H9 (cell line): Measurements from ENCODE around the gene GRIK4. TPM values are rescaled to one million over a fixed set of nuclear protein-coding genes. Genes with fewer than 3 reads are reported as not detected.

Source experiments
- DNase-seq: peaks from one replicate; pipeline ENCODE4 v3.0.0-alpha.2; 2017
- H2AFZ ChIP-seq: one replicate; pipeline ENCODE4 v1.6.1; 2013; ENCODE audit warnings: mild to moderate bottlenecking, low read length, control low read depth, moderate library complexity
- H2AK5ac ChIP-seq: 2 replicates; pipeline ENCODE4 v1.6.1; 2013; ENCODE audit warnings: low read length, control low read depth, mixed read lengths; ENCODE audit not compliant: insufficient read length
- H2BK120ac ChIP-seq: one replicate; pipeline ENCODE4 v1.6.1; 2013; ENCODE audit warnings: low read depth, mild to moderate bottlenecking, low read length, control low read depth, inconsistent platforms; ENCODE audit not compliant: poor library complexity, severe bottlenecking
- H2BK12ac ChIP-seq: 2 replicates; pipeline ENCODE4 v1.6.1; 2013; ENCODE audit warnings: low read length, control low read depth, mixed read lengths, low read depth; ENCODE audit not compliant: insufficient read length
- H2BK15ac ChIP-seq: 2 replicates; pipeline ENCODE4 v1.6.1; 2013; ENCODE audit warnings: low read depth, low read length, control low read depth
- H2BK20ac ChIP-seq: one replicate; pipeline ENCODE4 v1.6.1; 2013; ENCODE audit warnings: low read depth, mild to moderate bottlenecking, low read length, control low read depth, inconsistent platforms; ENCODE audit not compliant: poor library complexity, severe bottlenecking
- H2BK5ac ChIP-seq: 2 replicates; pipeline ENCODE4 v1.6.1; 2013; ENCODE audit warnings: low read length, control low read depth, mixed read lengths; ENCODE audit not compliant: insufficient read length
- H3K14ac ChIP-seq: 2 replicates; pipeline ENCODE4 v1.6.1; 2013; ENCODE audit warnings: low read length, control low read depth; ENCODE audit not compliant: insufficient read depth
- H3K18ac ChIP-seq: 2 replicates; pipeline ENCODE4 v1.6.1; 2013; ENCODE audit warnings: low read depth, mild to moderate bottlenecking, mixed read lengths, low read length, control low read depth; ENCODE audit not compliant: insufficient read length
- H3K23ac ChIP-seq: 2 replicates; pipeline ENCODE4 v1.6.1; 2013; ENCODE audit warnings: low read length, control low read depth, mixed read lengths, low read depth; ENCODE audit not compliant: insufficient read length
- H3K23me2 ChIP-seq: 2 replicates; pipeline ENCODE4 v1.6.1; 2013; ENCODE audit warnings: low read depth, mild to moderate bottlenecking, mixed read lengths, low read length, control low read depth; ENCODE audit not compliant: insufficient read length, poor library complexity, severe bottlenecking
- H3K27ac ChIP-seq: 2 replicates; pipeline ENCODE4 v1.5.1; 2013; ENCODE audit warnings: low read length, control low read depth, mixed read lengths, low read depth; ENCODE audit not compliant: insufficient read length
- H3K27me3 ChIP-seq: 2 replicates; pipeline ENCODE4 v1.6.1; 2013; ENCODE audit warnings: low read length, control low read depth, inconsistent platforms; ENCODE audit not compliant: insufficient read depth
- H3K4ac ChIP-seq: 2 replicates; pipeline ENCODE4 v1.6.1; 2013; ENCODE audit warnings: low read depth, mild to moderate bottlenecking, control low read depth, inconsistent platforms, low read length, moderate library complexity
- H3K4me1 ChIP-seq: 2 replicates; pipeline ENCODE4 v1.6.1; 2013; ENCODE audit warnings: low read length, control low read depth, inconsistent platforms; ENCODE audit not compliant: insufficient read depth
- H3K4me2 ChIP-seq: 2 replicates; pipeline ENCODE4 v1.6.1; 2013; ENCODE audit warnings: low read length, control low read depth, mixed read lengths; ENCODE audit not compliant: insufficient read length, insufficient read depth
- H3K56ac ChIP-seq: 2 replicates; pipeline ENCODE4 v1.6.1; 2013; ENCODE audit warnings: low read depth, mild to moderate bottlenecking, mixed read lengths, low read length, control low read depth; ENCODE audit not compliant: insufficient read length
- H3K79me1 ChIP-seq: 2 replicates; pipeline ENCODE4 v1.6.1; 2013; ENCODE audit warnings: low read depth, mild to moderate bottlenecking, moderate library complexity, low read length, control low read depth, inconsistent platforms; ENCODE audit not compliant: insufficient read depth, poor library complexity, severe bottlenecking
- H3K79me2 ChIP-seq: 2 replicates; pipeline ENCODE4 v1.6.1; 2013; ENCODE audit warnings: low read length, control low read depth, inconsistent platforms; ENCODE audit not compliant: insufficient read depth
- H3K9ac ChIP-seq: 2 replicates; pipeline ENCODE4 v1.6.1; 2013; ENCODE audit warnings: low read length, control low read depth, mixed read lengths; ENCODE audit not compliant: insufficient read length; ENCODE audit errors: extremely low read depth
- H3K9me3 ChIP-seq: one replicate; pipeline ENCODE4 v1.6.1; 2013; ENCODE audit warnings: low read depth, low read length, inconsistent platforms; ENCODE audit not compliant: control insufficient read depth
- H3T11ph ChIP-seq: one replicate; pipeline ENCODE4 v1.6.1; 2013; ENCODE audit warnings: mild to moderate bottlenecking, low read length, control low read depth, inconsistent platforms
- H4K20me1 ChIP-seq: one replicate; pipeline ENCODE4 v1.6.1; 2013; ENCODE audit not compliant: control insufficient read depth, insufficient read length, insufficient read depth
- H4K5ac ChIP-seq: 2 replicates; pipeline ENCODE4 v1.6.1; 2013; ENCODE audit warnings: low read depth, mild to moderate bottlenecking, mixed read lengths, low read length, control low read depth; ENCODE audit not compliant: insufficient read length
- H4K8ac ChIP-seq: replicated peaks from 2 replicates; pipeline ENCODE4 v1.6.1; 2013; ENCODE audit warnings: low read length, control low read depth, mixed read lengths, low read depth; ENCODE audit not compliant: insufficient read length
- H4K91ac ChIP-seq: 2 replicates; pipeline ENCODE4 v1.6.1; 2013; ENCODE audit warnings: low read depth, mild to moderate bottlenecking, moderate library complexity, mixed read lengths, low read length, control low read depth; ENCODE audit not compliant: insufficient read length
- H3K27ac Mint-ChIP-seq, 3 experiments: 2 replicates in 2 of 3; 3 replicates in 1 of 3; pipeline ENCODE4 v1.8.0; 2020 to 2021; ENCODE audit warnings: mixed read lengths in 3 of 3, mild to moderate bottlenecking in 1 of 3, moderate library complexity in 1 of 3
- H3K27me3 Mint-ChIP-seq: 2 replicates; pipeline ENCODE4 v1.8.0; 2021; ENCODE audit warnings: low read depth, mild to moderate bottlenecking, moderate library complexity, mixed read lengths
- H3K36me3 Mint-ChIP-seq, 3 experiments: 2 replicates in 2 of 3; 3 replicates in 1 of 3; pipeline ENCODE4 v1.8.0; 2020 to 2021; ENCODE audit warnings: low read depth in 3 of 3, mixed read lengths in 3 of 3; ENCODE audit not compliant: insufficient read depth in 1 of 3
- H3K4me1 Mint-ChIP-seq, 2 experiments: 2 replicates each; pipeline ENCODE4 v1.8.0; 2020; ENCODE audit warnings: mixed read lengths in 2 of 2
- H3K4me3 Mint-ChIP-seq, 2 experiments: 2 replicates in 1 of 2; 3 replicates in 1 of 2; pipeline ENCODE4 v1.8.0; 2020 to 2021; ENCODE audit warnings: mild to moderate bottlenecking in 2 of 2, mixed read lengths in 2 of 2, moderate library complexity in 1 of 2
- H3K9me3 Mint-ChIP-seq, 2 experiments: 2 replicates in 1 of 2; 3 replicates in 1 of 2; pipeline ENCODE4 v1.8.0; 2020; ENCODE audit warnings: mild to moderate bottlenecking in 2 of 2, mixed read lengths in 2 of 2, moderate library complexity in 1 of 2
- WGBS: extraction: QIAGEN DNeasy Blood & Tissue Kit; methylation state at CpG from one replicate; pipeline ENCODE4 v1.1.7; 2013; ENCODE audit warnings: missing lambda C conversion rate, low lambda C conversion rate, mixed read lengths; ENCODE audit not compliant: insufficient read length; ENCODE audit errors: extremely low coverage; 5-methylcytosine and 5-hydroxymethylcytosine counted together
- total RNA-seq: library from RNA; stranded (reverse); gene quantifications from 2 replicates; pipeline ENCODE4 v1.2.1, GENCODE V29; 2021
- TF ChIP-seq, protein P1 (sequence below): fragments of 200-600 bp; sonication (generic); conservative IDR thresholded peaks from 3 replicates; pipeline ENCODE4 v1.8.0; 2021; ENCODE audit warnings: antibody characterized with exemption, mild to moderate bottlenecking

The GRIK4 gene
- total RNA-seq, 1 experiment from 2014 or later: 2.3 TPM

DNA sequence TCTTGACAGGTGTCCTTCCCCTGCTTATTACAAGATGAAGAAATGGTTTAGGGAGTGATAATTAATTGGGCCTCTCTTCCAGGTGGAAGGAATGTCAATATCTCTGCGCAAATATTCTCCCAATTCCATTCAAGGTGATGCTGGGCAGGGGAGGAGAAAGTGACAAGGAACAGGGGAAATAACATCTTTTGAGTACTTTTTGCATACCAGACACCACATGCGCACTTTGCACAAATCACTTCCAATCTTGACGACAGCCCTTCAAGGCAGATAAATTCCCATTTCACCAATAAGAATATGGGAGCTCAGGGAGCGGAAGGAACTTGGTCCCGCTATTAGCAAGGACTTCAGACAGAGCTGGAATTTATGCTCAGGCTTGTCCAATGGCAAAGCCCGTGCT lies 367.2 kb downstream of the GRIK4 start:
- no peaks in the 10 kb centered on the region for H3K27me3 Mint-ChIP-seq
- Histone ChIP-seq H2AK5ac (no peak overlapping the region), H4K8ac (no peak overlapping the region), H3K4me2 (no peak overlapping the region), H3K27me3 (no peaks in the 10 kb centered on the region), H3K27ac (no peak overlapping the region), H2BK20ac (no peak overlapping the region), H4K91ac (no peak overlapping the region), H2BK120ac (no peak overlapping the region), H3T11ph (no peak overlapping the region), H2BK12ac (no peak overlapping the region), H3K4me1 (no peaks in the 10 kb centered on the region), H3K9me3 (no peaks in the 10 kb centered on the region), H3K79me1 (no peaks in the 10 kb centered on the region), H3K18ac (no peak overlapping the region), H3K23me2 (no peaks in the 10 kb centered on the region), H4K5ac (no peak overlapping the region), H3K9ac (no peak overlapping the region), H3K4ac (no peak overlapping the region), H3K79me2 (no peaks in the 10 kb centered on the region), H2BK15ac (no peak overlapping the region), H3K14ac (no peak overlapping the region), H3K23ac (no peak overlapping the region), H4K20me1 (no peaks in the 10 kb centered on the region), H2AFZ (no peak overlapping the region), H3K56ac (no peak overlapping the region), H2BK5ac (no peak overlapping the region)
- peaks cover 5 to 13% (median 9%) of the 10 kb centered on the region in 3 experiments for H3K36me3 Mint-ChIP-seq
- H3K4me1 Mint-ChIP-seq: peaks cover 7 to 14% of the 10 kb centered on the region in 2 experiments; a peak in 3 of 4 replicates
- H3K9me3 Mint-ChIP-seq: peaks cover 4% of the 10 kb centered on the region in 2 experiments; a peak in 3 of 5 replicates
- no peak overlapping the region for H3K27ac Mint-ChIP-seq
- no peak overlapping the region for H3K4me3 Mint-ChIP-seq
- TF ChIP-seq, protein P1, sequence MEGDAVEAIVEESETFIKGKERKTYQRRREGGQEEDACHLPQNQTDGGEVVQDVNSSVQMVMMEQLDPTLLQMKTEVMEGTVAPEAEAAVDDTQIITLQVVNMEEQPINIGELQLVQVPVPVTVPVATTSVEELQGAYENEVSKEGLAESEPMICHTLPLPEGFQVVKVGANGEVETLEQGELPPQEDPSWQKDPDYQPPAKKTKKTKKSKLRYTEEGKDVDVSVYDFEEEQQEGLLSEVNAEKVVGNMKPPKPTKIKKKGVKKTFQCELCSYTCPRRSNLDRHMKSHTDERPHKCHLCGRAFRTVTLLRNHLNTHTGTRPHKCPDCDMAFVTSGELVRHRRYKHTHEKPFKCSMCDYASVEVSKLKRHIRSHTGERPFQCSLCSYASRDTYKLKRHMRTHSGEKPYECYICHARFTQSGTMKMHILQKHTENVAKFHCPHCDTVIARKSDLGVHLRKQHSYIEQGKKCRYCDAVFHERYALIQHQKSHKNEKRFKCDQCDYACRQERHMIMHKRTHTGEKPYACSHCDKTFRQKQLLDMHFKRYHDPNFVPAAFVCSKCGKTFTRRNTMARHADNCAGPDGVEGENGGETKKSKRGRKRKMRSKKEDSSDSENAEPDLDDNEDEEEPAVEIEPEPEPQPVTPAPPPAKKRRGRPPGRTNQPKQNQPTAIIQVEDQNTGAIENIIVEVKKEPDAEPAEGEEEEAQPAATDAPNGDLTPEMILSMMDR: no peak
- no CpG with 5 or more reads among the region's 6 CpGs for WGBS
- no peak for DNase-seq
